HG03097 (cell line): Measurements from ENCODE around the gene ZNF862.

Source experiments
- ATAC-seq: cut with Tn5 transposase; IDR thresholded peaks from one replicate; pipeline ENCODE4 v1.9.1; 2021; ENCODE audit not compliant: unreplicated experiment, low FRiP score

ZNF862 gene

GRCh38 chr7:149838224-149838991 lies at the start of gene ZNF862:
Gene ZNF862 (plus strand): TSS chr7:149838375. CDS start chr7:149838612, 237 bp downstream.
- peak; percentile 98 for ATAC-seq

GRCh38 chr7:149789101-149789500 lies 49.1 kb upstream of the ZNF862 start:
- ATAC-seq, result no peak

- ATAC-seq, result no peak
These were observed 48.0 kb upstream of the ZNF862 start for GRCh38 chr7:149790146-149790548.

- ATAC-seq, result no peak
These were observed 47.3 kb upstream of the ZNF862 start for GRCh38 chr7:149790754-149791360.

- ATAC-seq, result no peak
These were observed 46.6 kb upstream of the ZNF862 start for GRCh38 chr7:149791411-149792219.

GRCh38 chr7:149792220-149792595 lies 46.0 kb upstream of the ZNF862 start:
- no peak for ATAC-seq

GRCh38 chr7:149793261-149793660 lies 44.9 kb upstream of the ZNF862 start:
- no peak for ATAC-seq

- no peak for ATAC-seq
These were observed 43.5 kb upstream of the ZNF862 start for GRCh38 chr7:149794661-149795060.

GRCh38 chr7:149795126-149795525 lies 43.0 kb upstream of the ZNF862 start:
- ATAC-seq, result no peak

- no peak for ATAC-seq
These were observed 41.8 kb upstream of the ZNF862 start for GRCh38 chr7:149796287-149796860.

GRCh38 chr7:149797771-149798170 lies 40.4 kb upstream of the ZNF862 start:
- no peak for ATAC-seq

- ATAC-seq, result no peak
These were observed 38.6 kb upstream of the ZNF862 start for GRCh38 chr7:149799397-149800168.

GRCh38 chr7:149800169-149800555 lies 38.0 kb upstream of the ZNF862 start:
- no peak for ATAC-seq

GRCh38 chr7:149801002-149801566 lies 37.1 kb upstream of the ZNF862 start:
- no peak for ATAC-seq

- ATAC-seq, result no peak
These were observed 36.4 kb upstream of the ZNF862 start for GRCh38 chr7:149801816-149802215.

GRCh38 chr7:149802966-149803365 lies 35.2 kb upstream of the ZNF862 start:
- ATAC-seq, result no peak

GRCh38 chr7:149803551-149804074 lies 34.6 kb upstream of the ZNF862 start:
- ATAC-seq, result no peak

GRCh38 chr7:149804106-149804505 lies 34.1 kb upstream of the ZNF862 start:
- no peak for ATAC-seq

- no peak for ATAC-seq
These were observed 31.4 kb upstream of the ZNF862 start for GRCh38 chr7:149806726-149807125.

- no peak for ATAC-seq
These were observed 29.9 kb upstream of the ZNF862 start for GRCh38 chr7:149808311-149808710.
